ENCODE data around the gene GCH1.
"Not testable (repeated sequence)": the region's sequence is repeated elsewhere in the genome, so short reads cannot be mapped to it uniquely, and the experiment has no call there.

Gene GCH1

DNA sequence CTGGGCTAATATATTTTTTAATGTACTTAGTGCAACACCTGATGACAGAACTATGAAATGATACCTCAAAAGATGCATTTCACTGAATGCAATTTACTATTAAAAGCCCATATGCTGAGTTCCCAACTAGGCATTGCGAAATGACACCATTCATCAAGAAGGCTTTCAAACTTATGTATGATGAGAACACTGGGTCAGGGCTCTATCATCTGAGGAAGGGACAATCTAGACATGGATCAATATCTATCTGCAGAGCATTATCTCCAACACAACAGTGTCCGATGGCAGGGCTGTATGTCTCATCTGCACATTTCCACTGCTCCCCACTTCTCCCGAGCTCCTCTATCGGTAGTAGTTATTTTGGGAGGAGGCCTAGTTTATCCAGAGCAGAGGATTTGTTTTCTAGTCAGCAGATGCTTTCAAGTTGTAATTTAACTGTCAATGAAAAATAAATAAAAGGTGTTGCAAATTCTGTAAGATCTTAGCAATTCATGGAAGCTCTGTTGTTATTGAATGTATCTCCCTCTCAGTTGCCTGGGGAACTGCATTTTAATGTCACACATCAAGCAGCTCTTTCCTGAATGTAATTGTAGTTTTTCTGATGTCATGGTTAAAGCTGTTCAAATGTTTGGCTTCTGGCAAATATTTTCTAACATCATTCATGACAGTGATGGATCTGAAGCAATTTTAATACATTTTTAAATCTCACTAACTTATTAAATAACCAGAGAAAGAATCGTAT is 7.4 kb upstream of the GCH1 start:
- TF ChIP-seq, protein P1, sequence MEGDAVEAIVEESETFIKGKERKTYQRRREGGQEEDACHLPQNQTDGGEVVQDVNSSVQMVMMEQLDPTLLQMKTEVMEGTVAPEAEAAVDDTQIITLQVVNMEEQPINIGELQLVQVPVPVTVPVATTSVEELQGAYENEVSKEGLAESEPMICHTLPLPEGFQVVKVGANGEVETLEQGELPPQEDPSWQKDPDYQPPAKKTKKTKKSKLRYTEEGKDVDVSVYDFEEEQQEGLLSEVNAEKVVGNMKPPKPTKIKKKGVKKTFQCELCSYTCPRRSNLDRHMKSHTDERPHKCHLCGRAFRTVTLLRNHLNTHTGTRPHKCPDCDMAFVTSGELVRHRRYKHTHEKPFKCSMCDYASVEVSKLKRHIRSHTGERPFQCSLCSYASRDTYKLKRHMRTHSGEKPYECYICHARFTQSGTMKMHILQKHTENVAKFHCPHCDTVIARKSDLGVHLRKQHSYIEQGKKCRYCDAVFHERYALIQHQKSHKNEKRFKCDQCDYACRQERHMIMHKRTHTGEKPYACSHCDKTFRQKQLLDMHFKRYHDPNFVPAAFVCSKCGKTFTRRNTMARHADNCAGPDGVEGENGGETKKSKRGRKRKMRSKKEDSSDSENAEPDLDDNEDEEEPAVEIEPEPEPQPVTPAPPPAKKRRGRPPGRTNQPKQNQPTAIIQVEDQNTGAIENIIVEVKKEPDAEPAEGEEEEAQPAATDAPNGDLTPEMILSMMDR (IDR thresholded peaks at IDR 0.05; ENCODE audit: poor library complexity, severe bottlenecking): no peak
- DNase-seq (ENCODE audit: low spot score) (no peak), ATAC-seq (ENCODE audit: low read depth) (no peak)
- H3K27ac ChIP-seq (ENCODE audit: poor library complexity, severe bottlenecking): no peak overlapping the region
- H3K27me3 ChIP-seq (ENCODE audit: insufficient read depth, poor library complexity, severe bottlenecking): no peaks in the 10 kb centered on the region
- H3K36me3 ChIP-seq (ENCODE audit: low read depth): no peaks in the 10 kb centered on the region
- no peaks in the 10 kb centered on the region for H3K4me1 ChIP-seq (ENCODE audit: insufficient read depth, poor library complexity, severe bottlenecking)
- H3K4me3 ChIP-seq (ENCODE audit: severe bottlenecking): no peak overlapping the region
- H3K9me3 ChIP-seq (ENCODE audit: severe bottlenecking): no peaks in the 10 kb centered on the region

DNA sequence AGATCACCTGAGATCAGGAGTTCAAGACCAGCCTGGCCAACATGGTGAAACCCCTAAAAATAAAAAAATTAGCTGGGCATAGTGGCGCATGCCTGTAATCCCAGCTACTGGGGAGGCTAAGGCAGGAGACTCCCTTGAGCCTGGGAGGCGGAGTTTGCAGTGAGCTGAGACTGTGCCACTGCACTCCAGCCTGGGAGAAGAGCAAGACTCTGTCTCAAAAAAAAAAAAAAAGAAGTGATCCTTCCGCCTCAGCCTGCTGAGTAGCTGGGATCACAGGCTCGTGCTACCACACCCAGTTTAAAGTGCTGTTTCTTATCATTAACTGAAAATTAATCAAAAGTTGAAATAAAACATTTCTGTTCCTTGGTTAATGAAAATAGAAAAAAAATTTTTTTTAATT is 6.3 kb upstream of the GCH1 start:
- H3K4me1 ChIP-seq (ENCODE audit: insufficient read depth, poor library complexity, severe bottlenecking); H3K4me3 ChIP-seq (ENCODE audit: severe bottlenecking); H3K9me3 ChIP-seq (ENCODE audit: severe bottlenecking); H3K36me3 ChIP-seq (ENCODE audit: low read depth); ATAC-seq (ENCODE audit: low read depth); H3K27me3 ChIP-seq (ENCODE audit: insufficient read depth, poor library complexity, severe bottlenecking); DNase-seq (ENCODE audit: low spot score); H3K27ac ChIP-seq (ENCODE audit: poor library complexity, severe bottlenecking): not testable (repeated sequence)

DNA sequence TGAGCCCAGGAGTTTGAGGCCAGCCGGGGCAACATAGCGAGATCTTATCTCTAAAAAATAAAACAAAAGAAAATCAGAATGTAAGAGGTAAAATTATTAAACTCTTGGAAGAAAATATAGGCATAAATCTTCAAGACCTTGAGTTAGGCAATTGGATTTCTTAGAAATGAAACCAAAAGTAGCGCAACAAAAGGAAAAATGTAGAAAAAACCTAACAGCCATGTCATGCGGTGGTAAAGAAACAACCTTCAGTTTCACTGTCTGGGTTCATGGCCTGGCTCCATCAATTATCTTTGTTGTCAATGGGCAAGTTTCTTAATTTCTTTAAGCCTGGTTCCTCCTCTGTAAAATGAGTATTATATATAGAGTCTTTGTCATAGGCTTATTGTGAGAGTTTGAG is 5.6 kb upstream of the GCH1 start:
- H3K4me1 ChIP-seq (ENCODE audit: insufficient read depth, poor library complexity, severe bottlenecking): no peaks in the 10 kb centered on the region
- H3K4me3 ChIP-seq (ENCODE audit: severe bottlenecking): no peak overlapping the region
- no peak for ATAC-seq (ENCODE audit: low read depth)
- DNase-seq (ENCODE audit: low spot score): no peak
- H3K36me3 ChIP-seq (ENCODE audit: low read depth): no peaks in the 10 kb centered on the region
- H3K27ac ChIP-seq (ENCODE audit: poor library complexity, severe bottlenecking): no peak overlapping the region
- TF ChIP-seq, protein P1 (IDR thresholded peaks at IDR 0.05; ENCODE audit: poor library complexity, severe bottlenecking): no peak
- H3K9me3 ChIP-seq (ENCODE audit: severe bottlenecking): no peaks in the 10 kb centered on the region
- H3K27me3 ChIP-seq (ENCODE audit: insufficient read depth, poor library complexity, severe bottlenecking): no peaks in the 10 kb centered on the region

DNA sequence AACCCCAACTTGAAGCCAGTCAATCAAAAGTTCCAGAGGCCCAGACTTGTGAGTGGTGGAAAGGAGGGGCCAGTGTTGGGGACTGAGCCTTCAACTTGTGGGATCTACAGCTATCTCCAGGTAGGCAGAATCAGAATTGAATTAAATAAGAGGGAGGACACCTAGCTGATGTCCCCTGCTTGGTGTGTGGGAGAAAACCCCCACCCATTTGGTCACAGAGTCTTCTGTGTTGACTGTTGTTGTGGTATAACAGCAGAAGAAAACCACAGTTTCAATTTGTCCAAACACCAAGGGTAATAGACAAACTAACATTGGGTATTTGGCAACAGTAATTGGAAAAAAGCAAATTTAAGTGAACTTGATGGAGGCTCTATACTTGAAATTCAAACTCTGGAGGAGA is 3.4 kb upstream of the GCH1 start:
- Histone ChIP-seq H3K4me1 (ENCODE audit: insufficient read depth, poor library complexity, severe bottlenecking) (peaks cover under 1% of the 10 kb centered on the region), H3K27ac (ENCODE audit: poor library complexity, severe bottlenecking) (no peak overlapping the region), H3K36me3 (ENCODE audit: low read depth) (no peaks in the 10 kb centered on the region), H3K4me3 (ENCODE audit: severe bottlenecking) (no peak overlapping the region), H3K27me3 (ENCODE audit: insufficient read depth, poor library complexity, severe bottlenecking) (no peaks in the 10 kb centered on the region), H3K9me3 (ENCODE audit: severe bottlenecking) (no peaks in the 10 kb centered on the region)
- DNase-seq (ENCODE audit: low spot score) (no peak), ATAC-seq (ENCODE audit: low read depth) (no peak)
- TF ChIP-seq, protein P1 (IDR thresholded peaks at IDR 0.05; ENCODE audit: poor library complexity, severe bottlenecking): no peak

DNA sequence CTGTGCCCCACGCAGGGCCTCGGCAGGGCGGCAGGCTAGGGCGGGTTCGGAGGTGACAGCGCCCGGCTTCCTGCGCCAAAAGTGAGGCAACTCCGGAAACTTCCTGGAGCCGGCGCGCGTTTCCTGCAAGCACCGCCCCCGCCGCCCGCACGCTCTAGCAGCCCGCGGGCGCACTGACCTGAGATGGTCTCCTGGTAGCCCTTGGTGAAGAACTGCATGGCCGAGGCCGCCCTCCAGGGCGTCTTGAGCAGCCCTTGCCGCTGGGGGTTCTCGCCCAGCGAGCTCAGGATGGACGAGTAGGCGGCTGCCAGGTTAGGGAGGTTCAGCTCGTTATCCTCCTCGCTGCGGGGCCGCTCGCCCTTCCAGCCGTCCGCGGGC is 494 bp downstream of the GCH1 start:
- no peaks in the 10 kb centered on the region for H3K9me3 ChIP-seq (ENCODE audit: severe bottlenecking)
- H3K4me3 ChIP-seq (ENCODE audit: severe bottlenecking): peak overlapping the region; percentile 70
- peaks cover 4% of the 10 kb centered on the region for H3K4me1 ChIP-seq (ENCODE audit: insufficient read depth, poor library complexity, severe bottlenecking)
- ATAC-seq (ENCODE audit: low read depth) (peak; percentile 64), DNase-seq (ENCODE audit: low spot score) (peak; percentile 79)
- TF ChIP-seq, protein P1 (IDR thresholded peaks at IDR 0.05; ENCODE audit: poor library complexity, severe bottlenecking): no peak
- H3K27me3 ChIP-seq (ENCODE audit: insufficient read depth, poor library complexity, severe bottlenecking): no peaks in the 10 kb centered on the region
- H3K27ac ChIP-seq (ENCODE audit: poor library complexity, severe bottlenecking): peak overlapping the region; percentile 22
- H3K36me3 ChIP-seq (ENCODE audit: low read depth): no peaks in the 10 kb centered on the region
